HG03103 (cell line): Measurements from ENCODE around the gene SPEG.
A peak's percentile ranks its signal among the peaks of the same experiment; 100 is the strongest.

ENCODE experiments used
- ATAC-seq: cut with Tn5 transposase; IDR thresholded peaks from one replicate; pipeline ENCODE4 v1.9.1; 2021; ENCODE audit warnings: low read depth; ENCODE audit not compliant: unreplicated experiment

Gene SPEG

GRCh38 chr2:219457784-219458369 is 23.2 kb downstream of the SPEG start:
- no peak for ATAC-seq

GRCh38 chr2:219458996-219459395 is 24.4 kb downstream of the SPEG start:
- no peak for ATAC-seq

- peak; percentile 69 for ATAC-seq
Measured at GRCh38 chr2:219459460-219460311, 25.0 kb downstream of the SPEG start.

- no peak for ATAC-seq
Measured at GRCh38 chr2:219460424-219460926, 25.8 kb downstream of the SPEG start.

GRCh38 chr2:219461047-219461514 is 26.4 kb downstream of the SPEG start:
- no peak for ATAC-seq

- ATAC-seq: no peak
Measured at GRCh38 chr2:219461669-219462068, 27.0 kb downstream of the SPEG start.

GRCh38 chr2:219462349-219462748 is 27.7 kb downstream of the SPEG start:
- no peak for ATAC-seq

GRCh38 chr2:219464286-219465032 is 29.8 kb downstream of the SPEG start:
- ATAC-seq: no peak

GRCh38 chr2:219465659-219466561 is 31.3 kb downstream of the SPEG start:
- ATAC-seq: no peak

- no peak for ATAC-seq
Measured at GRCh38 chr2:219466816-219467735, 32.4 kb downstream of the SPEG start.

- no peak for ATAC-seq
Measured at GRCh38 chr2:219467736-219468075, 33.1 kb downstream of the SPEG start.

- ATAC-seq: no peak
Measured at GRCh38 chr2:219468410-219469185, 34.0 kb downstream of the SPEG start.

GRCh38 chr2:219469186-219469724 is 34.6 kb downstream of the SPEG start:
- ATAC-seq: no peak

- no peak for ATAC-seq
Measured at GRCh38 chr2:219470429-219470828, 35.8 kb downstream of the SPEG start.

- ATAC-seq: no peak
Measured at GRCh38 chr2:219471476-219472371, 37.1 kb downstream of the SPEG start.

GRCh38 chr2:219472629-219473187 is 38.1 kb downstream of the SPEG start:
- ATAC-seq: no peak

- ATAC-seq: no peak
Measured at GRCh38 chr2:219473511-219473910, 38.9 kb downstream of the SPEG start.
